ENCODE measurements around the gene ING1.

ING1 gene

GRCh38 chr13:110737555-110737954, 24.1 kb downstream of the ING1 start:
- Histone ChIP-seq H3K27ac (no peak overlapping the region), H3K27me3 (no peaks in the 10 kb centered on the region), H3K9me3 (no peaks in the 10 kb centered on the region), H3K36me3 (no peaks in the 10 kb centered on the region), H3K4me3 (no peak overlapping the region), H3K4me1 (no peaks in the 10 kb centered on the region)
- no peak for DNase-seq
- intact Hi-C loops (cut with DNase I; ENCODE audit: low total_unique reads) = no loop called here
- TF ChIP-seq CTCF (IDR thresholded peaks at IDR 0.05) = no peak

- H3K27me3 ChIP-seq = no peaks in the 10 kb centered on the region
- no peak for TF ChIP-seq CTCF (IDR thresholded peaks at IDR 0.05)
- peaks cover 0 to 4% (median 0%) of the 10 kb centered on the region in 3 donors for H3K9me3 ChIP-seq
- DNase-seq = no peak
- no peaks in the 10 kb centered on the region for H3K4me1 ChIP-seq
- H3K36me3 ChIP-seq = no peaks in the 10 kb centered on the region
- no peak overlapping the region for H3K4me3 ChIP-seq
- no peak overlapping the region for H3K27ac ChIP-seq
- intact Hi-C loops (cut with DNase I; ENCODE audit: low total_unique reads) = no loop called here
Measured at GRCh38 chr13:110743687-110744086, 30.2 kb downstream of the ING1 start.

- H3K36me3 ChIP-seq = no peaks in the 10 kb centered on the region
- H3K9me3 ChIP-seq = peaks cover 0 to 4% (median 0%) of the 10 kb centered on the region in 3 donors
- H3K27ac ChIP-seq = no peak overlapping the region
- H3K4me1 ChIP-seq = no peaks in the 10 kb centered on the region
- DNase-seq = no peak
- intact Hi-C loops (cut with DNase I; ENCODE audit: low total_unique reads) = no loop called here
- H3K4me3 ChIP-seq = no peak overlapping the region
- no peaks in the 10 kb centered on the region for H3K27me3 ChIP-seq
- TF ChIP-seq CTCF (IDR thresholded peaks at IDR 0.05) = no peak
Measured at GRCh38 chr13:110746438-110746837, 32.9 kb downstream of the ING1 start.

GRCh38 chr13:110748271-110748670, 34.8 kb downstream of the ING1 start:
- Histone ChIP-seq H3K27me3 (no peaks in the 10 kb centered on the region), H3K36me3 (no peaks in the 10 kb centered on the region), H3K4me1 (no peaks in the 10 kb centered on the region), H3K9me3 (peaks cover 0 to 1% (median 0%) of the 10 kb centered on the region in 3 donors), H3K4me3 (no peak overlapping the region), H3K27ac (no peak overlapping the region)
- no peak for TF ChIP-seq CTCF (IDR thresholded peaks at IDR 0.05)
- no peak for DNase-seq
- intact Hi-C loops (cut with DNase I; ENCODE audit: low total_unique reads) = no loop called here

GRCh38 chr13:110756219-110756631, 42.7 kb downstream of the ING1 start:
- Histone ChIP-seq H3K27ac (no peak overlapping the region), H3K9me3 (no peaks in the 10 kb centered on the region), H3K27me3 (no peaks in the 10 kb centered on the region), H3K4me3 (no peak overlapping the region), H3K36me3 (no peaks in the 10 kb centered on the region), H3K4me1 (no peaks in the 10 kb centered on the region)
- DNase-seq = no peak
- intact Hi-C loops (cut with DNase I; ENCODE audit: low total_unique reads) = no loop called here
- no peak for TF ChIP-seq CTCF (IDR thresholded peaks at IDR 0.05)

- no peak overlapping the region for H3K4me3 ChIP-seq
- no peaks in the 10 kb centered on the region for H3K9me3 ChIP-seq
- no peak overlapping the region for H3K27ac ChIP-seq
- no peak for DNase-seq
- no peaks in the 10 kb centered on the region for H3K4me1 ChIP-seq
- no peak for TF ChIP-seq CTCF (IDR thresholded peaks at IDR 0.05)
- no peaks in the 10 kb centered on the region for H3K27me3 ChIP-seq
- no peaks in the 10 kb centered on the region for H3K36me3 ChIP-seq
- intact Hi-C loops (cut with DNase I; ENCODE audit: low total_unique reads) = no loop called here
Measured at GRCh38 chr13:110757296-110757695, 43.8 kb downstream of the ING1 start.

All from tibial artery (tissue), 4 donors.